ENCODE data around the gene RPS13.

Gene RPS13

DNA sequence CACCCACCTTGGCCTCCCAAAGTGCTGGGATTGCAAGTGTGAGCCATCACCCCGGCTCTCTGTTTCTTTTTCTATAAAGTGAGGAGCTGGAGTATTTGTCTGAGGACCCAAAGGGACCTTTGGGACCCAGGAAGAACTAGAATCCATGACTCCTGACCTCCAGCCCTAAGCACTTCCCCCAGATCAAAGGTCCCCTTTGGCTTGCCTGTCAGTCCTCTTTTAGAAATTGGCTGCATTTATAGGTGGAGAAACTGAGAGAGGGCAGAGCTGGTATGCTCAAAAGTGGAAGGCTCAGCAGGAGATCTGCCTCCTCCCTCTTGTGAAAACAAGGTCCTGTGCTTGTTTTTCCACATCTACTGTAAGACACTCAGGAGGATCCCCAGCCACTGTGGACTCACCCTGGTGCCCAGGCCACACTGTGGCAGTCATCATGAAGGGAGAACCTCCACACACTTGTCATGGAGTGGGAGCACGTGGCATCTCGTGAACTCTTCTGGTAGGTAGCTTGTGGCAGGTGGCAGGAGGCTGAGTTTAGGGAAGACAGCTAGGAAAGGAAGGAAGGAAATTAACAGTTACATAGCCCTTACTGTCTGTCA lies 50.9 kb downstream of the RPS13 start:
- H3K4me3 ChIP-seq (ENCODE audit: control insufficient read depth, low read depth, low read length) = no peak overlapping the region
- TF ChIP-seq, protein P1, sequence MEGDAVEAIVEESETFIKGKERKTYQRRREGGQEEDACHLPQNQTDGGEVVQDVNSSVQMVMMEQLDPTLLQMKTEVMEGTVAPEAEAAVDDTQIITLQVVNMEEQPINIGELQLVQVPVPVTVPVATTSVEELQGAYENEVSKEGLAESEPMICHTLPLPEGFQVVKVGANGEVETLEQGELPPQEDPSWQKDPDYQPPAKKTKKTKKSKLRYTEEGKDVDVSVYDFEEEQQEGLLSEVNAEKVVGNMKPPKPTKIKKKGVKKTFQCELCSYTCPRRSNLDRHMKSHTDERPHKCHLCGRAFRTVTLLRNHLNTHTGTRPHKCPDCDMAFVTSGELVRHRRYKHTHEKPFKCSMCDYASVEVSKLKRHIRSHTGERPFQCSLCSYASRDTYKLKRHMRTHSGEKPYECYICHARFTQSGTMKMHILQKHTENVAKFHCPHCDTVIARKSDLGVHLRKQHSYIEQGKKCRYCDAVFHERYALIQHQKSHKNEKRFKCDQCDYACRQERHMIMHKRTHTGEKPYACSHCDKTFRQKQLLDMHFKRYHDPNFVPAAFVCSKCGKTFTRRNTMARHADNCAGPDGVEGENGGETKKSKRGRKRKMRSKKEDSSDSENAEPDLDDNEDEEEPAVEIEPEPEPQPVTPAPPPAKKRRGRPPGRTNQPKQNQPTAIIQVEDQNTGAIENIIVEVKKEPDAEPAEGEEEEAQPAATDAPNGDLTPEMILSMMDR (conservative IDR thresholded peaks at IDR 0.05; ENCODE audit: control insufficient read depth, insufficient read depth, low read depth, low read length) = no peak
- DNase-seq (ENCODE audit: low read depth) = no peak

DNA sequence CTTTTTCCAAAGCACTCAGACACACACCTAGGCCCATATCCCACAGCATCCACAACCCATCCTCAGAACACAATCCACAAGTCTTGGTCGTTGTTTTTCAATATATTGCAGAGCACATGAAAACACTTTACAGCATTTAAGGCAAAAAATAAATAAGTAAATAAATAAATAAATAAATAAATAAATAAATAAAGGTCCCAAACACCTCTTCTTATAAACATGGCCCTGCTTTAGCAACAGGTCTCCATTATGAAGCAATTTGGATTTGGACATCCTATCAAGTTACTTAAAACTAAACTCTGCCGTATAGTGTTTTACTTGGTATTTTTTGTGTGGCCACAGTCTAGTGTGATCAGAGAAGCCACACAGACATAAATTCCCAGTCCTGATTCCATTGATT lies 52.5 kb downstream of the RPS13 start:
- DNase-seq (ENCODE audit: low read depth) = no peak
- H3K4me3 ChIP-seq (ENCODE audit: control insufficient read depth, low read depth, low read length) = no peak overlapping the region
- TF ChIP-seq, protein P1 (conservative IDR thresholded peaks at IDR 0.05; ENCODE audit: control insufficient read depth, insufficient read depth, low read depth, low read length) = no peak

Data from fibroblast of mammary gland (primary cell).